ENCODE data around the gene SENP5. TPM values are rescaled to one million over a fixed set of nuclear protein-coding genes. Genes with fewer than 3 reads are reported as not detected.

SENP5 gene
- total RNA-seq, 1 donor from 2014 or later, result 47.3 TPM

DNA sequence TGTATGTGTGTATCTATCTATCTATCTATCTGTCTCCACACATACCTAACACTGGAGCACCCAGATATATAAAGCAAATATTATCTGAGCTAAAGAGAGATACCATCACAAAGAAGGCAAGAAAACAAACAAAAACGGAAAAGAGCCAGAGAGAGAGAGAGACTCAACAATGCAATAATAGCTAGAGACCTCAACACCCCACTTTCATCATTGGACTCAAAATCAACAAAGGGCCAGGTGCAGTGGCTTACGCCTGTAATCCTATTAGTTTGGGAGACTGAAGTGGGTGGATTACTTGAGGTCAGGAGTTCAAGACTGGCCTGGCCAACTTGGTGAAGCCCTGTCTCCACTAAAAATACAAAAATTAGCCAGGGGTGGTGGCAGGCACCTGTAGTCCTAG is 51.2 kb downstream of the SENP5 start:
- Mint-ChIP-seq H3K36me3 (peaks cover 25% of the 10 kb centered on the region), H3K4me3 (no peak overlapping the region), H3K27ac (no peak overlapping the region), H3K4me1 (no peaks in the 10 kb centered on the region), H3K27me3 (ENCODE audit: low read depth) (no peaks in the 10 kb centered on the region), H3K9me3 (peaks cover 9% of the 10 kb centered on the region)
- DNase-seq (ENCODE audit: low spot score in 2 of 2, unreplicated experiment in 2 of 2), result no peak
- TF ChIP-seq, protein P1, sequence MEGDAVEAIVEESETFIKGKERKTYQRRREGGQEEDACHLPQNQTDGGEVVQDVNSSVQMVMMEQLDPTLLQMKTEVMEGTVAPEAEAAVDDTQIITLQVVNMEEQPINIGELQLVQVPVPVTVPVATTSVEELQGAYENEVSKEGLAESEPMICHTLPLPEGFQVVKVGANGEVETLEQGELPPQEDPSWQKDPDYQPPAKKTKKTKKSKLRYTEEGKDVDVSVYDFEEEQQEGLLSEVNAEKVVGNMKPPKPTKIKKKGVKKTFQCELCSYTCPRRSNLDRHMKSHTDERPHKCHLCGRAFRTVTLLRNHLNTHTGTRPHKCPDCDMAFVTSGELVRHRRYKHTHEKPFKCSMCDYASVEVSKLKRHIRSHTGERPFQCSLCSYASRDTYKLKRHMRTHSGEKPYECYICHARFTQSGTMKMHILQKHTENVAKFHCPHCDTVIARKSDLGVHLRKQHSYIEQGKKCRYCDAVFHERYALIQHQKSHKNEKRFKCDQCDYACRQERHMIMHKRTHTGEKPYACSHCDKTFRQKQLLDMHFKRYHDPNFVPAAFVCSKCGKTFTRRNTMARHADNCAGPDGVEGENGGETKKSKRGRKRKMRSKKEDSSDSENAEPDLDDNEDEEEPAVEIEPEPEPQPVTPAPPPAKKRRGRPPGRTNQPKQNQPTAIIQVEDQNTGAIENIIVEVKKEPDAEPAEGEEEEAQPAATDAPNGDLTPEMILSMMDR (IDR thresholded peaks at IDR 0.05; ENCODE audit: unreplicated experiment), result no peak

DNA sequence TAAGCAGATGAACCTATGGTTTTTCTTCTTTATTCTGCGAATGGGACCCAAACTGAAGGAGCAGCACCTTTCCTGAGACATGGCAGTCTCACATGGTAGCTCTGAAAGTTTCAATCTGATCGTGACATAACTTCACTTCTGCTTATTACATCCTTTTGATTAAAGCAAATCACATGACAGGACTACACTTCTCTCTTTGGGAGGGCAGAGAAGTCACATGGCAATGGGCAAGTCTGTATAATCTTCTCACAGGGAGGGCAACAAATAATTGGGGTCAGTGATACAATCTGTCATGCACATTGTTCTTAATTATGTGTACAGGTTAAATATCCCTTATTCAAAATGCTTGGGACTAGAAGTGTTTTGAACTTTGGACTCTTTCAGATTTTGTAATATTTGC is 53.0 kb downstream of the SENP5 start:
- TF ChIP-seq, protein P1 (IDR thresholded peaks at IDR 0.05; ENCODE audit: unreplicated experiment), result no peak
- no peak for DNase-seq (ENCODE audit: low spot score in 2 of 2, unreplicated experiment in 2 of 2)
- peaks cover 14% of the 10 kb centered on the region for H3K36me3 Mint-ChIP-seq
- no peaks in the 10 kb centered on the region for H3K27me3 Mint-ChIP-seq (ENCODE audit: low read depth)
- no peak overlapping the region for H3K4me3 Mint-ChIP-seq
- H3K27ac Mint-ChIP-seq, result no peak overlapping the region
- no peaks in the 10 kb centered on the region for H3K4me1 Mint-ChIP-seq
- peaks cover 9% of the 10 kb centered on the region for H3K9me3 Mint-ChIP-seq

DNA sequence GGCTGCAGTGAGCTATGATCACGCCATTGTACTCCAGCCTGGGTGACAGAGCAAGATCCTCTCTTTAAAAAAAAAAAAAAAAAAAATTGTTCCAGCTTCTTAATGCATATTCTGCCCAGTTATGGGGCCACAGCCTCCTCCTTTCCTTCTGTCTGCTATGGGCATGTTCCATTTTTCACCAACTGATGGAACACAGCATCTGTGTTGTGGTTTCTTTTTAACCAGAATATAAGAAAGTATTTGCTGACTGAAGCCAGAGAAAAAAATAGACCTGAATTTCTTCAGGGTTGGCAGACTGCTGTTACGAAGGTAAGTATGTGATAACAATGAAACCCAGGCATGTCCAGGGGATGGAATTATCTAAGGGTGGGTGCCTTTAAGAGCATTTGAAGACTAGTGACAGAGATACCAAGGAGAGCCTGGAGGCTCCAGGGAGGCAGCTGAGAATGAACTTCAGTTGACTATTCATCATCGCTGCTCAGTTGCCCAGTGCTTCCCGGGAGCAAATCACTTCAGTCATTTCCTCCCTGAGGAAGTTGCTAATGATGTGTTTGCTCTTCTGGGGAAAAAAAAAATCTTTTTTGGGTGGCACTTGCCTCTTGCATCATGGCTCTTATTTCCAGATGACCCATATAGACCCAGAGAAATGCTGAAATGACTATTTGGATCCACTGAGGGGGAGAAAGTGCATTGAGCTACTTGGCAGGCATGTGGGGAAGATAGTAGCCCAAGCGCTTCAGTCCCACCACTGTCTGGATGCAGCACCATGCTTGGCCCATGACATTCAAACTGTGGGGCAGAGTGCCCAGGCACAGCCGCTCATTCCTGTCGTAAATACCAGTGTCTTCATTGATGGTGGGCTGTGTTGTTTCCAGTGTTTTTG is 60.1 kb downstream of the SENP5 start:
- no peak for DNase-seq (ENCODE audit: low spot score in 2 of 2, unreplicated experiment in 2 of 2)
- Mint-ChIP-seq H3K4me1 (no peaks in the 10 kb centered on the region), H3K36me3 (peaks cover 19% of the 10 kb centered on the region), H3K27ac (no peak overlapping the region), H3K9me3 (no peaks in the 10 kb centered on the region), H3K4me3 (no peak overlapping the region), H3K27me3 (ENCODE audit: low read depth) (no peaks in the 10 kb centered on the region)
- TF ChIP-seq, protein P1 (IDR thresholded peaks at IDR 0.05; ENCODE audit: unreplicated experiment), result no peak

DNA sequence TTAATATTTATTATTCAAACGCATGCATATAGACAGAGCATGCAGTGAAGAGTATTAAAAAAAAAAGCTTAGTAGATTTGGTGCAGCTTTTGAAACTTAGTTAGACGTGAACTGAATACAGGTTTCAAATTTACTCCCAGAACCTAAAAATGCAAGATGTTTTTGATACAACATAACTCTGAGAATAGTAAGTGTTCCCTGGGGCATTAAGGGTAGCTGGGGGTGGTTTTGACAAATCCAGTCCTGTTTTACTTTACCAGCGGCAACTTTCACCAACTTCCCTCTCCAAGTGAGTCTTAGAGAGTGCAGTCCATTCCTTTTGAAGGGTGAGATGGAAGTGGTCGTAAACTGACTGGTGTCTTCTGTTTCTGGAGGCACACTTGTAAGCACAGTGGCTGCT is 63.4 kb downstream of the SENP5 start:
- no peaks in the 10 kb centered on the region for H3K27me3 Mint-ChIP-seq (ENCODE audit: low read depth)
- DNase-seq (ENCODE audit: low spot score in 2 of 2, unreplicated experiment in 2 of 2), result no peak
- peaks cover 32% of the 10 kb centered on the region for H3K36me3 Mint-ChIP-seq
- no peaks in the 10 kb centered on the region for H3K9me3 Mint-ChIP-seq
- no peak overlapping the region for H3K4me3 Mint-ChIP-seq
- H3K27ac Mint-ChIP-seq, result no peak overlapping the region
- no peaks in the 10 kb centered on the region for H3K4me1 Mint-ChIP-seq
- TF ChIP-seq, protein P1 (IDR thresholded peaks at IDR 0.05; ENCODE audit: unreplicated experiment), result no peak

DNA sequence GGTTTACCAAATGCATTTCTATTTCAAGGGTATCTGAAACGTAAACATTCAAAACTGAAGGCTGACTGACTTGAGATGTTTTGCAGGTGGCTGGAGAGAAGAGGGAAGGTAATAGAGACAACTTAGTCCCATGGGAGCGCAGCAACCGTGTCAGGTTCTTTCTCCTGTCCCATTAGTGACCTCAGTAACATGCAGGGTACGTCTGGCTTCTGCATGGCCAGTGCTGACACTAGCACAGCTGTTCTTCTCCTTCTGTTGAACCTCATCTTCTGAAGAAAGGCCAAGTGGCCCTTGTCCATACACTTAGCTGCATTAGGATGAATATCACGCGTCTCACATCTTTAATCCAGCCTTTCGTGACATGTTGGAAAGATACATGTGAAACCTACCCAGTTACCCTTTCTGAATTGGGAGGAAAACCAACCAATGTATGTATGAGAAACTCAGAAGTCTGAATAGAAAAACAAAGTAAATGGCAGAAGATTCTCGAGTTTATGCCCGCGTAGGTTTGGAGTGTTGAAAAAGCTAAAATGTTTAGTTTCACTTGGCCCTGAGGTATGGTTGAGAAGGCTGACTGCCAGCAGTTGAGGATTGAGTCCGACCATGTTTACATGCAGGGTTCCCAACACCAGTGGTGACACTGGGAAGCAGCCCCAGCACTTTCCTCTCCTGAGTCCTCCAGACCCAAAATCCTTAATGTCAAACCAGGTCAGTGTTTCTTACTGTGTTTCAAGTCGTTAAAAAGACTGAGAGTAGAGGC is 64.3 kb downstream of the SENP5 start:
- Mint-ChIP-seq H3K36me3 (peaks cover 40% of the 10 kb centered on the region), H3K9me3 (no peaks in the 10 kb centered on the region), H3K27ac (no peak overlapping the region), H3K27me3 (ENCODE audit: low read depth) (no peaks in the 10 kb centered on the region), H3K4me3 (no peak overlapping the region), H3K4me1 (no peaks in the 10 kb centered on the region)
- no peak for DNase-seq (ENCODE audit: low spot score in 2 of 2, unreplicated experiment in 2 of 2)
- TF ChIP-seq, protein P1 (IDR thresholded peaks at IDR 0.05; ENCODE audit: unreplicated experiment), result no peak

All from mesothelial cell of epicardium (in vitro differentiated cells).